HG03139 (cell line): Measurements from ENCODE around the gene UNC93B1.

Experiments used
- ATAC-seq: cut with Tn5 transposase; IDR thresholded peaks from one replicate; pipeline ENCODE4 v1.9.1; 2021; ENCODE audit not compliant: unreplicated experiment

UNC93B1 gene

GRCh38 chr11:68040957-68041591, 37.2 kb upstream of the UNC93B1 start:
- ATAC-seq: no peak

DNA sequence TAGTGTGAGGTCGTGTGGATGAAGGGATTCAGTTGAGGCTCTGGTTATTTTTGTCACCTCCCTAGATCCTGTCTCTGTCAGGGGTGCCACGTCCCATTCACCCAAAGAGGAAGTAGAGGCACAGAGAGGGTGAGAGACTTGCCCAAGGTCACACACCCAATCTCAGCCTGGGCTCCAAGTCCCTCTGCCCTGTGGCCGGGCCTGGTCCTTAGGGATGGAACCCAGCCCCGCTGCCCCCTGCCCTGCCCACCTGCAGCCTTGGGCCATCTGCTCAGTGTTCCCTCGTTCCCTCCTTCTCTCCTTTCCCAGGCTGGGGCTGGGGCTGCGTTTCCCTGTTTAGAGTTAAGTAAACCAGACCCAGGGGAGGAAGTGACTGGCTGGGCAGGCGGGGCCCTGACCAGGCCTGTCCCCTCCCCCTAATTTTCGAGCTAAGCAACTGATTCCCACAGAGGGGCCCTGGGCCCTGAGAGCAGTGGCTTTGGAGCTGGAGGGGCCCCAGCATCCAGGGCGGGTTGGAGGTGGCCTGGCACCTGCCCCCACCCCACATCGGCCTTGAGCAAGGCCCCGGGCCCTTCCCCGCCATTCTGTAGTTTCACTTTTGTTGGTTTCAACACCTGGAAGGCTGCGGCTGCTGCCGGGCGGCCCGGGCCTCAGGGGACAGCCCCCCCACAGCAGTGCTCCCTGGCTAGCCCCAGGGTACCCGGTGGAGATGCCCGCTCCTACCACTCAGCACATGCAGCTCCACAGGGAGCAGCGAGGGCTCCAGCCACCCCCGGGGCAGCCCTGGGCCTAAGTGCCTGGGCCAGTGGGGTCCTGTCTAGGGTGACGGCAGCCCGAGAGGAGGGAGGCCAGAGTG, 36.4 kb upstream of the UNC93B1 start:
- ATAC-seq: no peak

- no peak for ATAC-seq
Observed at GRCh38 chr11:68039526-68040086, 35.7 kb upstream of the UNC93B1 start.

DNA sequence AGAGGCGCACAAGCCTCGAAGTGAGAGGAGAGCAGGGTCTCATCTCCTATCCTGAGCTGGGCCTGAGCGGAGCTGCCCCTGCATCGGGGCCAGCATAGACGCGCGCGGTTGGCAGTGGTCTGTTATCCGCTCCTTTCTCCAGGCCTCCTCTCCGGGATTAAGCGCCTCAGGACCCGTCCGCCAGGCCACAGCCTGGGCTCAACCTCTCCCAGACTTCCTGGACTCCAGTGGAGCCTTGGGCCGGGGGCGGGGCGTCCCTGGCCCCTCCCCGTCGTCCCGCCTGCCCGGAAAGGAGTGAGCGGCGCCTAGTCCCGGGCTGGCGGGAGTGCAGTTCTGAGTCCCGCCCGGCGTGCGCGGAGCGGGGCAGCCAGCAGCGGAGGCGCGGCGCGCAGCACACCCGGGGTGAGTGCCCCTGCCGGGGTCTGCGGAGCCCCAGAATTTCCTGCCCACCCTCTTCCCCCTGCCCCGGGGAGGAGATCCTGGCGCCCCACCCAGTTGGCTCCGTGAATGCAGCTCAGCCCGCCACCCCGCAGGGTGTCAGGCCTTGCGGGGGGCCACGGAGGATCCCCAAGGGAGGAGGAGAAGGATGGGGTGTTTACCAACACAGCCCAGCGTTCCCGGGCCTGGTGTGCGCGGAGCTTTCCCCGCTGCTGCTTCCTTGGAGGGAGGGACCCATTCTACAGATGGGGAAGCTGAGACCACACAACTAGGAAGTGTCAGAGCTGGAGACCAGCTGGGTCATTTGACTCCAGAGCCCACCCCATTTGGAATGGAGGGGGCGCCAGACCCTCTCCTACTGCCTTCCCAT, 35.0 kb upstream of the UNC93B1 start, which contains the start of gene TCIRG1:
TCIRG1 (plus strand) TSS at position 308 of the 808 bp plus-strand sequence. CDS start 2,247 bp downstream, outside the sequence.
- no peak for ATAC-seq

- ATAC-seq: no peak
Observed at GRCh38 chr11:68038226-68038717, 34.4 kb upstream of the UNC93B1 start.

DNA sequence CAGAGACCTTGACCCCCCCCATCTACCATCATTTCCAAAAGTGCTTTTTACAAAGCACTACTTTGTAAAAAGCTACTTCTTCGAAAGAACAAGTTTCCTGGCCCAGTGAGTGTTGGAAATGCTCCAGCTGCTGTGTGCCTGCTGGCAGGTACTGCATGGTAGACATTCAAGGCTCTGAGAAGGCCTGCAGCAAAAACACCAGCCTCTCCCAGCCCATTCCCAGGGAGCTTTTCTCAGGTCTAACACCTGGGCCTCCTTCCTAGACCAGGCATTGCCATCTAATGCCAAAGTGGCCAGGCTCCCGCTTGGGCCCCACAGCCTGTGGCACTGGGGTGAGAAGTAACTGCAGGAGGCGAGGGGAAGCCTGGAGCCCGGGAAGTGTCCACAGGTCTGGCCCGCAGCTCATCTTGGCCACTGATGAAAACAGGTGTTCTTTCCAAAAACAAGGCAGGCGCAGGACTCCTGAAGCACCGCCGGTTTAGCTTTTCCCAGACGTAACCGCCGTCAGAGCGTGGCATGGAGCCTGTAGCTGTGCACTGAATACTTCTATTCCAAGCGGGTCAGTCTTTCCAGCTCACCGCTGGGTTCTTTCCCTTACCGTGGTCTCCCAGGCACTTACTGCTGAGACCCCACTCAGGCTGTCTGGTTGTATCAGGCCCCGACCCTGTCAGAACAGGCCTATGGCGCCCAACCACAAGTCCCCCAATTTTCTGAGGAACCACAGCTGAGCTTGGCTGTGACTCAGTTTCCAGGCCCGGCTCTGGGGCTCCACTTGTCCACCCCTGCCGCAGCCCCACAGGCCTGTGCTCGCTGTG, 33.7 kb upstream of the UNC93B1 start:
- ATAC-seq: no peak

GRCh38 chr11:68036717-68037239, 32.9 kb upstream of the UNC93B1 start:
- ATAC-seq: no peak

DNA sequence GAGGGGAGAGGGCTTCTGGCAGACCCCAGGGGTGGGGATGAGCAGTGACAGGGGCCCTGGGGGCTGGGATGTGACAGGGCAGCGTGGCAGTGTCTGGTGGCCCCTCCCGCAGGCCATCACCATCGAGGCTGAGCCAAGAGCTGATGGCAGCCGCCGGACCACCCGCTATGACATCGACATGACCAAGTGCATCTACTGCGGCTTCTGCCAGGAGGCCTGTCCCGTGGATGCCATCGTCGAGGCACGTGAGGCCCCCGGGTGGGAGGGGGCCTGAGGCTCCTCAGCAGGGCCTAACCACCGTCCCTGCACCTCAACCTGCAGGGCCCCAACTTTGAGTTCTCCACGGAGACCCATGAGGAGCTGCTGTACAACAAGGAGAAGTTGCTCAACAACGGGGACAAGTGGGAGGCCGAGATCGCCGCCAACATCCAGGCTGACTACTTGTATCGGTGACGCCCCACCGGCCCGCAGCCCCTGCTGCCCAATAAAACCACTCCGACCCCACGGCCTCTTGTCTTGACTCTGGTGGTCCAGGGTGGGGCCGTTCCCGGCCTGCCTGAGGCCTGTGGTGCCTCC, 32.3 kb upstream of the UNC93B1 start:
- no peak for ATAC-seq

DNA sequence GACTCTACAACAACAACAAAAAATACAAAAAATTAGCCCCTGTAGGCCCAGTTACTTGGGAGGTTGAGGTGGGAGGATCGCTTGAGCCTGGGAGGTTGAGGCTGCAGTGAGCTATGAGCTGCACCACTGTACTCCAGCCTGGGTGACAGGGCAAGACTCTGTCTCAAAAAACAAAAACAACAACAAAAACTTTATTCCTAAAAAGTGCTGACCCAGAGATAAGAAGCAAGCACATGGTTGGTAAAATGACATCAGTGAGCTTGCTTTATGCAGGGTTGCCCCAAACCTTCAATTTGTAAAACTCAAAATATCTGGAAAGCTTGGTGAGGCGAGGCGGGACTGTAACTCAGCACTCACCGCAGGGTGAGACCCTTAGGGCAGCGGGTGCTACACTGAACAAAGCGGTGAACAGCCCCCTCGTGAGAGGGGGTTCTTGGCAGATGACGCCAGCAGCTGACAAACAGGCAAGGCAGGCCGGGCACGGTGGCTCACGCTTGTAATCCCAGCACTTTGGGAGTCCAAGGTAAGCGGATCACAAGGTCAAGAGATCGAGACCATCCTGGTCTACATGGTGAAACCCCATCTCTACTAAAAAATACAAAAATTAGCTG, 31.5 kb upstream of the UNC93B1 start:
- ATAC-seq: no peak

DNA sequence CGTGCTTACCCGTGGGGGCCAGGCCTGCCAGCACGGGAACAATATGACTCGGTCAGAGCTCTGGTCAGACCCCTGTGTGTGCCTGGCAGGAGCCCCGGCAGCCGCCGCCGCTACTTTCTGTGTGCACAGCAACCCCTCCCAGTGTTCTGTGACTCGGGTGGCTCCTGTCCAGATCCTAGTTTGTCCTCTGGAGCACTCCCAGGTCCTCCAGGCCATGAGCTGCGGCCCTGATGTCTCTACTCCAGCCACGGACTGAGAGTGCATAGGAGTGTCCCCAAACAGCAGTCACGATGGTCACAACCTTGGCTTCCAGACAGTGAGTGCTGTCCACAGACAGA, 29.8 kb upstream of the UNC93B1 start:
- no peak for ATAC-seq

DNA sequence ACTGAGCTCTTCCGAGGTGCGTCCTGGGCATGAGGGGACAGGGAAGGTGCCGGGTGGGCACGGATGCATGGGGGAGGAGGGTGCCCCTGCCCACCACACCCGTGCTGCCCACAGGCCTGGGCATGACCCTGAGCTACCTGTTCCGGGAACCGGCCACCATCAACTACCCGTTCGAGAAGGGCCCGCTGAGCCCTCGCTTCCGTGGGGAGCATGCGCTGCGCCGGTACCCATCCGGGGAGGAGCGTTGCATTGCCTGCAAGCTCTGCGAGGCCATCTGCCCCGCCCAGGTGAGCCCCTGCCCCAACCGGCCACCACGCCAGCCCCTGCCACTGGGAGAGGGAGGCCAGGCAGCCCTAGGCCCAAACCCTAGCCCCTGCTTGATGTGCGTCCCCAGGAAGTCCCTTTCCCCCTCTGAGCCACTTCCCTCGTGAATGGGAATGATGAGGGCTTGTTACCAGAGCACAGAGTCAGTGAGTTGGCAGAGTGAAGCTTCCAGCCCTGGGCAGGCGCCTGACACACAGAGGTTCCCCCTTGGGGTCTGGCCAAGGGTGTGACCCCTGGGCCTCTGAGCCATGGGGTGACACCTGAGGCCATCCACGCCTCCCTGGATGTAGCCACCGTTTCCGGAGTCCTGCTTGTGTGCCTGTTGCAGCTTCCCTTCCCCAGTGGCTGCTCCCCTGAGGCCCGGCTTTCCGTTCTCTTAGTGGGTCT, 29.3 kb upstream of the UNC93B1 start:
- no peak for ATAC-seq

DNA sequence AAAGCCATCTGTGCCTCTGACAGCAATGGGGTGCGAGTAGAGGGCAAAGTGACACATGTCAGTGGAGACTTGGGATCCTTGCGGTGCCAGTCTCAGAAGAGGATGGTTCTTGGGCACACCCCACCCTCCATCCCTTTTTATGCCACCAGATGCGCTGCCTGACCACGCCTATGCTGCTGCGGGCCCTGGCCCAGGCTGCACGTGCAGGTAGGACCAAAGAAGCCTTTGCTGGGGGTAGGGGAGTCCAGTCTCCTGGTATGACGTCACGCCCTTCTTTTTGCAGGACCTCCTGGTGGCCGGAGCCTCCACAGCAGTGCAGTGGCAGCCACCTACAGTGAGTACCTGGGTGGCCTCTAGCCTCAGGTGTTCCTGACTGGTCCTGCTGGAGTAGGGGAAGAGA, 28.1 kb upstream of the UNC93B1 start:
- ATAC-seq: no peak

DNA sequence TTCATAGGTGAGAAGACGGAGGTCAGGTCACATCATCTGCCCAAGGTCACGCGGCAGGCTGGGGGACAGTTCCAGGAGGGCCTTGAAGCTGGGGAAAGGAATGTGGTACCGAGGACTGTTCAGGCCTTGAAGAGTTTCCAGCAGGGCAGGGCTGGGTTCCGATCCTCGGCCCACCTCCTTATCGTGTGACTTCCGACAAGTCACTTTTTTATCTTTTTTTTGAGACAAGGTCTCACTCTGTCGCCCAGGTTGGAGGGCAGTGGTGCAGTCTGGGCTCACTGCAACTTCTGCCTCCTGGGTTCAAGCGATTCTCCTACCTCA, 27.2 kb upstream of the UNC93B1 start:
- ATAC-seq: no peak

DNA sequence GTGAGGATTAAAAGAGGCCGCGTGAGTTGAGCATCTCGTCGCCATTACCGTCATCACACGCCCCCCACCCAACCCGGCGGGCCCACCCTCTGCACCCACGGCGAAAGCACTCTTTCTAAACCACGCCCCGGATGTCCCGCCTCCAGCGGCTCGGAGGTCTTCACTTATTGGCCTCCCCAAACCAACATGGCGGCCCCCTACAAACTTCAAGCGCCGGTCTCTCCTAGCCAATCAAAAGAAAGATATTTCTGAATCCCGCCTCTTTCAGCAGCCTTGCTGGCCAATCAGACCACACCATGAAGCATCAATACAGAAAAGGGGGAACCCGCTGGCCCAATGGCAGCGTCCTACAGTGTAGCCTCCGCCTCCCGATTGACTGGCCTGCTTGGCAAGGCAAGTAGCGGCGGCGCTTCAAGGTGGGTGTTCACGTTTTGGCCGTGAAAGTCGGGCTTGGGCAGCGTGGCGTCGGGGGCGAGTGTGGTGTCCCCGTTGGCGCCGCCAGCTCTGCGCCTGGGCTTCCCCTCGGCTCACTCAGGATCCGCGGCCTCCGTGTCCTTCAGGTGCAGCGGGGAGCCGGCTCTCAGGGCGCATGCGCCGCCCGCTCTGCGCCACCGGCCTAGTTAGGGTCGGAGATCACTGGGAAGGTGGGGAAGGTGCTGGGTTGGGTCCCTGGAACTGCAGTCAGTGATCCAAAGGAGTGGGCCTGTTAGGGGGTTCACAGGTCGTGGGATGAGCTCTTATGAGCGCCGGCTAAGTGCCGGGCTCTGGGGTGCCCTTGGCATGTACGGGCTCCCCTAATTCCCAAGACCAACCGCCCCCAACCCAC, 26.6 kb upstream of the UNC93B1 start, which contains the start of gene NDUFS8:
NDUFS8 (plus strand) TSS at position 364 of the 826 bp plus-strand sequence. CDS start 1,471 bp downstream, outside the sequence.
- peak; percentile 90 for ATAC-seq

DNA sequence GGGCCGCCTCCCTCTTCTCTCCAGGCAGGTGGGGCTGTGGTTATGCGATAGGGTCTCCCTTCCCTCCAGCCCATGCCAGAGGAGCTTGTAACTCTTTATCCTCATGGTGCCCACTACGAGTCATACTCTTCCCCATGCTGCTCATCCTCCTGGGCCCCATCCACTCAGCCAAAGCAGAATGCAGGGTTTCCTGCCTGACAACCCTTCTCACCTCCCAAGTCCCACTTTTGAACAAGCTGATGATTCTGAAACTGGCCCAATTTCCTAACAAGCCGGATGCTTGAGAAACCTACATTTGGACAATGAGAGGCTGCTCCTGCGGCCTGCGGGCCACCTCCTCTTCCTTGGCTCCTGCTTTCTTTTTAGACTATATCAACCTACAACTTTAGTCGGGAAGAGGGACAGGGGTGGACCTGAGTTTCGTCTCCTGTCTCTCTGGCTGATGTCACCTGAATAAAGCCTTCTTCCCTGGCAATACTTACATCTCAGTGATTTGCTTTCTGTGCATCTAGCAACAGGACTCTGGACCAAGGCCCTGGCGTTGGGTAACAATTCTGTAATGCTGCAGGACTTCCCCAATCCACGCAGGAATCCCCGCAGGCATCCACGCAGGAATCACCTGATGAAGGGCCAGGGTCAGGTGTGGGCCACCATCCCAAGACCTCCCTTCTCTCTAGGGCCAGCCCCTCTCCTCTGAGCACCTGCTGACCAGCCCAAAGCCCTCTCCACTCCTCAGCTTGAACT, 25.1 kb upstream of the UNC93B1 start:
- no peak for ATAC-seq

DNA sequence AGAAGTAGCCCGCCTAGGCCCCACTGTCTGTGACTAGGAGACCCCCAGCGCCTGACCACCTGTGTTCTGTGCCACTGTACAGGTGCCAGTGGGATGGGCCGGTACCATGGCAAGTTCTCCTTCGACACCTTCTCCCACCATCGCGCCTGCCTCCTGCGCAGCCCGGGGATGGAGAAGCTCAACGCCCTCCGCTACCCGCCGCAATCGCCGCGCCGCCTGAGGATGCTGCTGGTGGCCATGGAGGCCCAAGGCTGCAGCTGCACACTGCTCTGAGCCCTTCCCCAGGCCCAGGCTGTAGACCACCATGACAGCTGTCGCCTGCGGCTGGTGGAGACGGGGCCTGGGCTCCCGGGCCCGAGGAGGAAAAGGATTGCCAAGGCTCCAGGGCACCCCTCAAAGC, 23.8 kb upstream of the UNC93B1 start:
- no peak for ATAC-seq
